CD14-positive monocyte (primary cell): Measurements from ENCODE around the gene RAB3C. TPM values are rescaled to one million over a fixed set of nuclear protein-coding genes. Genes with fewer than 3 reads are reported as not detected.

Source experiments
- DNase-seq, 3 donors: peaks; one replicate each; pipeline ENCODE4 v3.0.0-alpha.2; 2011 to 2022
- H2AFZ ChIP-seq: 2 replicates; pipeline ENCODE4 v1.6.0; 2012; ENCODE audit warnings: mild to moderate bottlenecking, low read depth, low read length, inconsistent platforms; ENCODE audit not compliant: insufficient read depth, poor library complexity, severe bottlenecking
- H3K27ac ChIP-seq, 2 donors: 1 replicate in 1 of 2; 2 replicates in 1 of 2; pipeline ENCODE4 v1.5.1; 2012 to 2013; ENCODE audit warnings: low read length in 2 of 2, control low read depth in 1 of 2, inconsistent platforms in 1 of 2, low read depth in 1 of 2, mild to moderate bottlenecking in 1 of 2
- H3K27me3 ChIP-seq, 2 donors: one replicate each; pipeline versions ENCODE4 v1.6.0 to v1.6.1; 2011 to 2013; ENCODE audit warnings: low read length in 2 of 2; ENCODE audit not compliant: control insufficient read depth in 2 of 2, insufficient read depth in 2 of 2
- H3K36me3 ChIP-seq, 2 donors: replicated peaks in 1 of 2; 1 replicate in 1 of 2; 2 replicates in 1 of 2; pipeline versions ENCODE4 v1.5.1 to v1.6.1; 2012 to 2013; ENCODE audit warnings: low read length in 2 of 2, control low read depth in 1 of 2, inconsistent platforms in 1 of 2, mild to moderate bottlenecking in 1 of 2; ENCODE audit not compliant: insufficient read depth in 2 of 2, control insufficient read depth in 1 of 2
- H3K4me1 ChIP-seq, 2 donors: 1 replicate in 1 of 2; 2 replicates in 1 of 2; pipeline versions ENCODE4 v1.5.1 to v1.6.1; 2012 to 2013; ENCODE audit warnings: low read length in 2 of 2, control low read depth in 1 of 2, inconsistent platforms in 1 of 2, mild to moderate bottlenecking in 1 of 2, moderate library complexity in 1 of 2; ENCODE audit not compliant: insufficient read depth in 2 of 2, control insufficient read depth in 1 of 2
- H3K4me2 ChIP-seq: replicated peaks from 2 replicates; pipeline ENCODE3; 2012; ENCODE audit warnings: low read length, moderate library complexity, mild to moderate bottlenecking; ENCODE audit not compliant: poor library complexity, severe bottlenecking; ENCODE audit errors: extremely low read depth
- H3K4me3 ChIP-seq, 3 experiments: fragments of 200-600 bp in 1 of 3; sonication (generic) in 1 of 3; replicated peaks in 1 of 3; 1 replicate in 2 of 3; 2 replicates in 1 of 3; pipeline ENCODE4 v1.5.1; 2011 to 2013; ENCODE audit warnings: low read length in 3 of 3, mild to moderate bottlenecking in 3 of 3, control low read depth in 2 of 3, low read depth in 2 of 3, inconsistent platforms in 1 of 3, moderate library complexity in 1 of 3
- H3K79me2 ChIP-seq: 2 replicates; pipeline ENCODE4 v1.6.0; 2012; ENCODE audit warnings: mild to moderate bottlenecking, control low read depth, inconsistent platforms, low read length, moderate library complexity; ENCODE audit not compliant: insufficient read depth
- H3K9ac ChIP-seq: 2 replicates; pipeline ENCODE4 v1.6.0; 2017; ENCODE audit warnings: low read length, mild to moderate bottlenecking; ENCODE audit not compliant: insufficient read depth, poor library complexity, severe bottlenecking
- H3K9me3 ChIP-seq, 2 donors: replicated peaks in 1 of 2; 1 replicate in 1 of 2; 2 replicates in 1 of 2; pipeline versions ENCODE4 v1.5.1 to v1.6.1; 2012 to 2013; ENCODE audit warnings: low read length in 2 of 2, control low read depth in 1 of 2; ENCODE audit not compliant: control insufficient read depth in 1 of 2, insufficient read depth in 1 of 2
- H4K20me1 ChIP-seq: 2 replicates; pipeline ENCODE4 v1.6.0; 2012; ENCODE audit warnings: mild to moderate bottlenecking, low read length, control low read depth, moderate library complexity; ENCODE audit not compliant: insufficient read depth
- H3K27ac Mint-ChIP-seq, 7 donors: one replicate each; pipeline ENCODE4 v1.8.0; 2020; ENCODE audit warnings: mild to moderate bottlenecking in 7 of 7, mixed read lengths in 7 of 7, moderate library complexity in 6 of 7, inconsistent platforms in 2 of 7
- H3K27me3 Mint-ChIP-seq, 3 donors: one replicate each; pipeline ENCODE4 v1.8.0; 2021 to 2022; ENCODE audit warnings: low read depth in 3 of 3, mild to moderate bottlenecking in 3 of 3, mixed read lengths in 3 of 3, moderate library complexity in 3 of 3, inconsistent platforms in 1 of 3
- H3K36me3 Mint-ChIP-seq, 2 donors: one replicate each; pipeline ENCODE4 v1.8.0; 2020; ENCODE audit warnings: mixed read lengths in 2 of 2, inconsistent platforms in 1 of 2, mild to moderate bottlenecking in 1 of 2
- H3K4me1 Mint-ChIP-seq: one replicate; pipeline ENCODE4 v1.8.0; 2020; ENCODE audit warnings: mild to moderate bottlenecking, mixed read lengths
- H3K4me3 Mint-ChIP-seq, 2 donors: one replicate each; pipeline ENCODE4 v1.8.0; 2020; ENCODE audit warnings: mild to moderate bottlenecking in 2 of 2, mixed read lengths in 2 of 2, moderate library complexity in 1 of 2
- H3K9me3 Mint-ChIP-seq, 7 donors: one replicate each; pipeline ENCODE4 v1.8.0; 2020 to 2022; ENCODE audit warnings: mixed read lengths in 7 of 7, mild to moderate bottlenecking in 6 of 7, moderate library complexity in 6 of 7, inconsistent platforms in 2 of 7
- CTCF ChIP-seq: fragments of 200-600 bp; IDR thresholded peaks from one replicate; pipeline ENCODE4 v1.8.0; 2022; ENCODE audit warnings: antibody characterized with exemption, mild to moderate bottlenecking
- WGBS: methylation state at CpG from one replicate; pipeline ENCODE4 v1.1.5; 2013; ENCODE audit warnings: missing lambda C conversion rate; ENCODE audit not compliant: insufficient coverage; 5-methylcytosine and 5-hydroxymethylcytosine counted together
- intact Hi-C, 2 donors: fragments of 100-400 bp; cut with micrococcal nuclease; formaldehyde crosslinking; loops; one replicate each; pipeline versions ENCODE4 v1.15.0 to v1.15.1; 2023
- polyA plus RNA-seq, 3 donors: library from polyadenylated mRNA; depleted of rRNA in 1 of 3; unstranded in 2 of 3; stranded (reverse) in 1 of 3; fragments of 300-500 nt in 2 of 3; fragments of >200 nt in 1 of 3; fragmentation: Illumina TruSeq in 2 of 3; gene quantifications; 1 replicate in 2 of 3; 2 replicates in 1 of 3; pipeline ENCODE4 v1.2.3, GENCODE V29; 2012 to 2021

The RAB3C gene
- polyA plus RNA-seq, 3 donors: under 0.01 to 0.81 TPM; not detected in 1

- no peak for TF ChIP-seq CTCF
- Histone ChIP-seq H3K9ac (no peak overlapping the region), H4K20me1 (no peaks in the 10 kb centered on the region), H3K9me3 (peaks cover 0 to 3% of the 10 kb centered on the region in 2 donors), H3K4me2 (no peak overlapping the region), H3K4me3 (no peak overlapping the region), H2AFZ (no peak overlapping the region), H3K36me3 (no peaks in the 10 kb centered on the region), H3K27me3 (no peaks in the 10 kb centered on the region), H3K4me1 (no peaks in the 10 kb centered on the region), H3K79me2 (no peaks in the 10 kb centered on the region), H3K27ac (no peak overlapping the region)
- Mint-ChIP-seq H3K36me3 (no peaks in the 10 kb centered on the region), H3K4me3 (no peak overlapping the region), H3K27ac (no peak overlapping the region), H3K4me1 (no peaks in the 10 kb centered on the region), H3K9me3 (peaks cover 0 to 3% (median 0%) of the 10 kb centered on the region in 7 donors), H3K27me3 (peaks cover 0 to 2% (median 0%) of the 10 kb centered on the region in 3 donors)
- intact Hi-C loops: no loop called here
- DNase-seq: no peak
These were observed 319.4 kb downstream of the RAB3C start for GRCh38 chr5:58902305-58902704.

- no peak overlapping the region for H3K4me2 ChIP-seq
- no peaks in the 10 kb centered on the region for H4K20me1 ChIP-seq
- no peak overlapping the region for H3K27ac ChIP-seq
- intact Hi-C loops: no loop called here
- H3K79me2 ChIP-seq: no peaks in the 10 kb centered on the region
- WGBS: no CpG with 5 or more reads among the region's 2 CpGs
- H2AFZ ChIP-seq: no peak overlapping the region
- no peak for DNase-seq
- H3K4me1 ChIP-seq: no peaks in the 10 kb centered on the region
- no peaks in the 10 kb centered on the region for H3K36me3 ChIP-seq
- Mint-ChIP-seq H3K36me3 (no peaks in the 10 kb centered on the region), H3K9me3 (peaks cover 0 to 3% (median 0%) of the 10 kb centered on the region in 7 donors), H3K27ac (no peak overlapping the region), H3K27me3 (peaks cover 0 to 2% (median 0%) of the 10 kb centered on the region in 3 donors), H3K4me3 (no peak overlapping the region), H3K4me1 (no peaks in the 10 kb centered on the region)
- H3K4me3 ChIP-seq: no peak overlapping the region
- H3K27me3 ChIP-seq: no peaks in the 10 kb centered on the region
- H3K9ac ChIP-seq: no peak overlapping the region
- peaks cover 0 to 3% of the 10 kb centered on the region in 2 donors for H3K9me3 ChIP-seq
- TF ChIP-seq CTCF: no peak
These were observed 319.9 kb downstream of the RAB3C start for GRCh38 chr5:58902765-58903164.
